ENCODE results near the gene OR2G2.

Gene OR2G2

DNA sequence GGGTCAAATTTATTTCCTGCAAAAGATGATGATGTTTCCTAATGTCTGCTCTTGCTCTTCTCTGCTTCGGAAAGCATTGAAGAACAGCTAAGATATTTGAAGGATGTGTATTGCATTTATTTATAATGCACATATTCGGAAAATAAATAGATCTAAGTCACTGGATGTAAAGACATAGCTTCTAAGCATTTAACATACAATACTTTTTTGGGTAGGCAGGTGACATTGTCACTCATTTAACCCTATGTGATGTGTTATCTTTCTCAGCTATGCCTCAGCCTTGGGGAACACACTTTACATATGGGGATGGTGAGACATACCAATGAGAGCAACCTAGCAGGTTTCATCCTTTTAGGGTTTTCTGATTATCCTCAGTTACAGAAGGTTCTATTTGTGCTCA, at the start of gene OR2G2:
OR2G2 (plus strand) TSS at position 301 of the 400 bp plus-strand sequence; CDS start at position 301, 0 bp downstream.
- no peak for DNase-seq

- no peak for DNase-seq
These were observed 49.6 kb upstream of the OR2G2 start for GRCh38 chr1:247538561-247538960.

- DNase-seq, result no peak
These were observed 48.9 kb upstream of the OR2G2 start for GRCh38 chr1:247539215-247539614.

DNA sequence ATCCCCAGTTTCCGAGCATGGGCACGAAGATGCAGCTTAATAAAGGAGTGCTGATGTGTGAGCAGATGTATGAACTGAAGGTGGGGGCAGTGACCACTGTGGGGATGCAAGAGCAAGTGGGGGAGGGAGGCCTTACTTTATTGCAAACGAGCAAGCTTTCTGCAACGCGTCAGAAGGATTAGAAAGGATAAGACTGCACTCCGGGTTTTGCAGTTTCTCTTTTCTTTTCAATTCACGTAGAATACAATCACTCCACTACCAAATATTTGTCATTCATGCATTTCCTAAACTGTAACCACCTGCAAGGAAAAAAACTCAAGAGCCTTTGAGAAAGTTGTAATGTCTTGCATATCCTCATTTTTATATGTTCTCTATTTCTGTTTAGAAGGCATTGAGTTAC, 47.6 kb upstream of the OR2G2 start:
- no peak for DNase-seq

DNA sequence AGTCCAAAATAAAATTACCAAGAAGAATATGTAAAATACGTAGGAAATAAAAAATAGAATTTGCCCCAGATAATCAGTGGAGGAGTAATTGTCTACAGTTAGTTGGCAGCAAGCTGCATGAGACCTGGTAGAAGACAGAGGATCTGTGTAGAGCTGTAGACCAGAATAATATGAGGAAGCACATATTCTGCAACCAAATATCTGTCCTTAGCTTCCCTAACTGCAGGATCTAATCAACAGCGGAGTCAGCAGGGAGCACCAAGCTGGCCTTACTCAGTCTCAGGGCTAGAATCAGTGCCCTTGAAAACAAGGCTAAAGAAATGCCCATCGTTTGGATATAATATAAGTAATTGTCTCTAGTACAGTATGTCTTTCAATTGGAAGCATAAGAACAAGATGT, 45.3 kb upstream of the OR2G2 start:
- no peak for DNase-seq

GRCh38 chr1:247548092-247548491, 40.1 kb upstream of the OR2G2 start:
- DNase-seq, result peak in 1 of 2 donors; percentile 33

DNA sequence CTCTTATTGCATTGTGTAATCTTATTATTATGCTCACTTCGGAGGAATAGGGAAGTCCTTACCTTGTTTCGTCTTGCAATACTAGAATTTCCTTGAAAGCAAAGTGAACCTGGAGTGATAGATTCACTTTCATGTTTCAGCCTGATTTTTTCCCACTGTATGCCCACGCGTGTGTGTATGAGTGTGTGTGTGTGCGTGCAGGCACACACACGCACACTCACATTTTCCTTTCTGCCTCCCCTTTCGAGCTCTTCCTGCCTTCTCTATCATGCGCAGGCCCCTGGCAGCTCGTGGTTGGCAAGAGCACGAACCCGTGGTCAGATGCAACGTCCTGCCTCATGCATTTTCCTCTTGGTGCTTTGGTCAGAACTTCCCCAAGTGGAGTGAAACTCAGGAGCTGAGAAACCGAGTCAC, 39.4 kb upstream of the OR2G2 start, which contains the start of gene GCSAML:
GCSAML (plus strand) TSS at position 366 of the 414 bp plus-strand sequence. CDS start 58 bp downstream, outside the sequence.
- DNase-seq, result no peak

DNA sequence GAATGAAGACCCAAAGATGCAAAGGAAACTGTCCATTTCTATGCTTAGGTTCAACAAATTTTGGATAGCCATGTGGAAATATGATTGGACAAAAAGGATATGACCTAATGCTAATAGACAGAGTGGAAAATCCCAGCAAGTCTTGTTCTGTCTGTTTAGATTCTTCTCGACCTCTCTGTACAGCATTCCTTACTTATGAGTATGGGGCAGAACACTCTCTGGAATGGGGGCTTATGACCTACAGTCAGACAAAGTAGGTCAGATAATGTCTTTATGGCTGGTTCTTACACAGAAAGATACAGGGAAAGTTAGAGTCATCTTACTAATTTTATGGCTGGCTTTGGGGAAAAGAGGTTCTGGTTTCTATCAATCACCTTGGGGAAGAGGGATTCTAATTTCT, 36.4 kb upstream of the OR2G2 start:
- no peak for DNase-seq

DNA sequence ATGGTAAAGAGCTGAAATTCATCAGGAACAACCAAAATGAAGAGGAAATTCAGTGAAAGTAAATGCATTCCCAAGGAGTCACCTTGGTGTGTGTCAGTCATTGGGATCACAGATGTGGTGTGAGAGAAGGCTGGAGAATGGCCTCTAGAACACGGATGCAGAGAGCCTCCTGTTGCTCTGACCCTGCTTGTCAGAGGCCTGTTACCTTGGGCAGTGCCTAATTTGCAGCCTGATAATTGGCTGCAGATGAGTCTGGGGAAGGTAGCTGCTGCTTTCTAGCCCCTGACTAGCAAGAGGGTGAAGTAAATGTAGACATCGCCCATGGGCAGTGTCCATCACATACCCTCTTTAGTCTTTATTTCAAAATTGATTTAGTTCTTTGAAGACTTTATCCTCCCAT, 35.9 kb upstream of the OR2G2 start:
- no peak for DNase-seq

GRCh38 chr1:247557926-247558674, 30.1 kb upstream of the OR2G2 start:
- no peak for DNase-seq

GRCh38 chr1:247561711-247562110, 26.4 kb upstream of the OR2G2 start:
- DNase-seq, result no peak

DNA sequence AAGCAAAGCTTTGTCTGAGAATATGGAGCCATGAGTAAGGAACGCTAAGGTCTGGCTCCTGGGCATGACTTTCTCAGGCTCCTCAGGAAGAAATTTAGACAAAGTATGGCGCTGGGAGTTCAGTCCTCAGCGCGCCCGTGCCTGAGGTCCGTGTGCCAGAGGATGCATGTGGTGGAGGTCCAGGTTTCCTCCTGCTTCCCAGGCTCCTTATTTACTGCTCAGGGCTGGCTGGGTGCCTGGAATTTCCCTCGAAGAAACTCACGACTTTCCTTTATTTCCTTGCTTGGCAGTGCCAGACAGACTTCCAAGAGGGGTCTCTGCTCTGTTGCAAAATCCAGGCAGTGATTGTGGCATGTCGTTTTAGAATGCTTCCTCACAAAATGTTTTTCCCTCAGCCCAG, 26.0 kb upstream of the OR2G2 start:
- no peak for DNase-seq

- no peak for DNase-seq
These were observed 13.9 kb upstream of the OR2G2 start for GRCh38 chr1:247574236-247574635.

GRCh38 chr1:247574664-247575063, 13.5 kb upstream of the OR2G2 start:
- no peak for DNase-seq

- DNase-seq, result peak in 1 of 2 donors; percentile 18
These were observed 11.6 kb upstream of the OR2G2 start for GRCh38 chr1:247576514-247576913.

GRCh38 chr1:247578946-247579460, 9.2 kb upstream of the OR2G2 start:
- no peak for DNase-seq

- no peak for DNase-seq
These were observed 17.1 kb downstream of the OR2G2 start, which contains the start of gene OR2G3 for GRCh38 chr1:247605286-247605685. OR2G3 (plus strand) TSS chr1:247605586; CDS start chr1:247605586, 0 bp downstream.

- no peak for DNase-seq
These were observed 25.2 kb downstream of the OR2G2 start for GRCh38 chr1:247613405-247613804.

DNA sequence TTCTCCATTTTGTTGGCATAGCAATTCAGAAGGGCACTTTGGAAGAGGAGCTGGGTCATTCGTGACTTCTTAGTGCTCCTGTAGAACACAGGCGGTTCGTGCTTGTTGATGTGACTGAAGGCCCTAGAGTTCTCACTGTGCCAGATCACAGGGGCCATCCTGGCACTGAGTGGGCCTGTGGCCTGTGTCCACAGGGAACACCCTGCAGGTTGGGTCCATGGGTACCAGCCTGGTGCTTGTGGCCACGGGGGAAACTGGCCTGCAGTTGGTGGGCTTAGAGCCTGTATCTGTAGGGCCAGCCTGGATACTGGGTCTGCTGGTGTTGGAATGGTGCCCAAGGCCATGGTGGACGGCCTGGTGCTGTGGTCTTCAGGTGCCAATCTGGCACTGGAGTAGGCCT, 26.5 kb downstream of the OR2G2 start:
- no peak for DNase-seq

DNA sequence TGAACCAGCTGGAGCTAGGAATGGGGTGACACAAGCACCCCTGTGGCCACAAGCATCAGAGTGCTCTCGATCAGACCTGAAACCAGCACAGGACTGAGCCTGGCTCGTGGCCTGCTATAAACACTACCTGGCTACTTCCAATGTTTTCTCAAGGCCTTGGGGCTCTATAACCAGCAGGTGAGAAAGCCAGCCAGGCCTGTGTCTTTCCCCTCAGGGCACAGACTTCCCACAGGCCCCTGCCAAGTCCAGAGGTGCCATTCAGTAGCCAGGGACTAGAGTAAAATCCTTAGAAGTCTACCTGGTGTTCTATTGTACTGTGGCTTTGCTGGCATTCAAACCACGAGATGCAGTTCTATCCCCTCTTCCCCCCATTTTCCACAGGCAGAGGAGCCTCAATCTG, 39.8 kb downstream of the OR2G2 start:
- no peak for DNase-seq

- no peak for DNase-seq
These were observed 49.9 kb downstream of the OR2G2 start for GRCh38 chr1:247638011-247638410.

DNA sequence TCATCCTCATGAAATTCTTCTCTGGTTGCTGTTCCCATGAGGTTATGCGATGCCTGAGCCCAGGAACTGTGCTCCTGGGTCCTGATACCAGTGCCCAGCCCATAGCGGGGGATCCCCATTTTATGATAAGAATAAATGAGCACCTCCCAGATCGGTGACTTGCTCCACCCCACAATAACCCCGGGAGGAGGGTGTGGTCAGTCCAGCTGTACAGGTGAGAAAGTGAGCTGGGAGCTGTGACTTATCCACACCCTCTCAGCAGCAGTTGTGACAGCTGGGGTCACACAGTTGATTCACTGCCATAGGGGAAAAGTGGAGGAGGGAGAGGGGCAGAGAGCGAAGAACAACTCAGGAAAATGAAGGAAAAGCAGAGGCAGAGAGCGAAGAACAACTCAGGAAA, 50.6 kb downstream of the OR2G2 start:
- DNase-seq, result no peak

Measured in CD4-positive, alpha-beta T cell treated with Interleukin-4 for 1 hour (primary cell).